ENCODE results near the gene ALDH3B1.

ALDH3B1 gene

DNA sequence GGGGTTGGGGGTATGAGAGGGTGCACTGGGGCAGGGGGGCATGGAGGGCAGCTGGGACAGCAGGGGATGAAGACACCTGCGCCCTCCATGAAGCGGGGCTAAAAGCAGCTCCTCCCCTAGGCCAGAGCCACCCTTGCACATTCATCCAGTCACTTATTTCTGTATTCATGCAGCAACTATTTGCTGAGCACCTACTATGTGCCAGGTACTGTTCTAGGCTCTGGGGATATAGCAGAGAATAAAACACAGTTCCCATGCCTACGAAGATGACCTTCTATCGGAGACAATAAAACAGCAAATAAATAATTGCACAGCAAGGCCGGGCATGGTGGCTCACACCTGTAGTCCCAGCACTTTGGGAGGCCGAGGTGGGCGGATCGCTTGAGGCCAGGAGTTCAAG is 5.3 kb downstream of the ALDH3B1 start:
- Histone ChIP-seq H3K27ac (ENCODE audit: low read length) (no peak overlapping the region), H3K4me3 (ENCODE audit: low read length in 2 of 2) (no peak overlapping the region), H3K9me3 (ENCODE audit: control insufficient read depth in 2 of 2, low read length in 2 of 2) (no peaks in the 10 kb centered on the region), H3K27me3 (ENCODE audit: control insufficient read depth in 1 of 2, insufficient read depth in 2 of 2, low read length in 2 of 2) (no peaks in the 10 kb centered on the region), H3K4me1 (ENCODE audit: control insufficient read depth, insufficient read depth, low read length) (peaks cover 23% of the 10 kb centered on the region), H3K36me3 (ENCODE audit: control insufficient read depth in 2 of 2, insufficient read depth in 2 of 2, low read length in 2 of 2) (no peaks in the 10 kb centered on the region), H3K9ac (ENCODE audit: low read length in 2 of 2) (no peak overlapping the region)

DNA sequence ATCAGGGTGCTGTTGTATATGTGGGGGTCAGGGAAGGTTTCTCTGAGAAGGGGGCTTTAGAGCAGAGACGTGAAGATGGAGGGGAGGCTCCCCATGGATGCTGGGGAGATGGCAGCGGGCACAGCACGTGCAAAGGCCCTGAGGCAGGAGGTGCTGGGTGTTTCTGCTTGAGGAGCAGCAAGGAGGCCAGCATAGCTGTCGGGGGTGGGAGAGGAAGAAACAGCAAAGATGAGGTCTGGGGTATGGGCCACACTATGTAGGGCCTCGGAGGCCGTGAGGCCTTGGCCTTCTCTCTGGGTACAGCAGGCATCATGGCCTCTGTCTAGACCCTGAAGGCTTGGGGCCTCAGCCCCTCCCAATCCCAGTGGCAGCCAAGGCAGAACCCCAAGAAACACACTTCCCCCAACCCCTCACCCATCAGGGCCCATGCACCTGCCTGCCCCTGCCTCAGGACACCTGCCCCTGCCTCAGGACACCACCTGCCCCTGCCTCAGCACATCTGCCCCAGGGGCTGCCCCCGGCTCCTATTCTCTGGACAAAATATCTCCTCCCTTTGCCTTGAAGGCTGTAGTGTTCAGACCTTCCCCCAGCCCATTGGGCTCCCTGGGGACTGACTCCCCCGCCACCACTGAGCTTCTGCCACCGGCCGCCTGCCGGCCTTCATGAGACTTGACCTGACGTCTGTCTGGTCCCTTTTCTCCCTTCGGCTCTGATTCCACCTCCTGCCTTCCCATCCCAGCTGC is 6.2 kb downstream of the ALDH3B1 start:
- H3K27ac ChIP-seq (ENCODE audit: low read length): no peak overlapping the region
- H3K9me3 ChIP-seq (ENCODE audit: control insufficient read depth in 2 of 2, low read length in 2 of 2): no peaks in the 10 kb centered on the region
- H3K27me3 ChIP-seq (ENCODE audit: control insufficient read depth in 1 of 2, insufficient read depth in 2 of 2, low read length in 2 of 2): no peaks in the 10 kb centered on the region
- H3K4me1 ChIP-seq (ENCODE audit: control insufficient read depth, insufficient read depth, low read length): peaks cover 16% of the 10 kb centered on the region
- H3K4me3 ChIP-seq (ENCODE audit: low read length in 2 of 2): no peak overlapping the region
- H3K9ac ChIP-seq (ENCODE audit: low read length in 2 of 2): no peak overlapping the region
- no peaks in the 10 kb centered on the region for H3K36me3 ChIP-seq (ENCODE audit: control insufficient read depth in 2 of 2, insufficient read depth in 2 of 2, low read length in 2 of 2)

GRCh38 chr11:68016904-68017817 is 7.0 kb downstream of the ALDH3B1 start:
- H3K36me3 ChIP-seq (ENCODE audit: control insufficient read depth in 2 of 2, insufficient read depth in 2 of 2, low read length in 2 of 2): no peaks in the 10 kb centered on the region
- H3K27me3 ChIP-seq (ENCODE audit: control insufficient read depth in 1 of 2, insufficient read depth in 2 of 2, low read length in 2 of 2): no peaks in the 10 kb centered on the region
- H3K9ac ChIP-seq (ENCODE audit: low read length in 2 of 2): no peak overlapping the region
- H3K4me3 ChIP-seq (ENCODE audit: low read length in 2 of 2): no peak overlapping the region
- H3K4me1 ChIP-seq (ENCODE audit: control insufficient read depth, insufficient read depth, low read length): peaks cover 14% of the 10 kb centered on the region
- H3K27ac ChIP-seq (ENCODE audit: low read length): no peak overlapping the region
- H3K9me3 ChIP-seq (ENCODE audit: control insufficient read depth in 2 of 2, low read length in 2 of 2): no peaks in the 10 kb centered on the region

- Histone ChIP-seq H3K36me3 (ENCODE audit: control insufficient read depth in 2 of 2, insufficient read depth in 2 of 2, low read length in 2 of 2) (no peaks in the 10 kb centered on the region), H3K27ac (ENCODE audit: low read length) (no peak overlapping the region), H3K9ac (ENCODE audit: low read length in 2 of 2) (no peak overlapping the region), H3K9me3 (ENCODE audit: control insufficient read depth in 2 of 2, low read length in 2 of 2) (no peaks in the 10 kb centered on the region), H3K4me3 (ENCODE audit: low read length in 2 of 2) (no peak overlapping the region), H3K27me3 (ENCODE audit: control insufficient read depth in 1 of 2, insufficient read depth in 2 of 2, low read length in 2 of 2) (no peaks in the 10 kb centered on the region), H3K4me1 (ENCODE audit: control insufficient read depth, insufficient read depth, low read length) (peaks cover 11% of the 10 kb centered on the region)
Observed at GRCh38 chr11:68017980-68018729, 8.0 kb downstream of the ALDH3B1 start.

GRCh38 chr11:68018730-68019190 is 8.6 kb downstream of the ALDH3B1 start:
- H3K4me1 ChIP-seq (ENCODE audit: control insufficient read depth, insufficient read depth, low read length): peaks cover 11% of the 10 kb centered on the region
- no peak overlapping the region for H3K9ac ChIP-seq (ENCODE audit: low read length in 2 of 2)
- no peak overlapping the region for H3K4me3 ChIP-seq (ENCODE audit: low read length in 2 of 2)
- H3K36me3 ChIP-seq (ENCODE audit: control insufficient read depth in 2 of 2, insufficient read depth in 2 of 2, low read length in 2 of 2): no peaks in the 10 kb centered on the region
- H3K27me3 ChIP-seq (ENCODE audit: control insufficient read depth in 1 of 2, insufficient read depth in 2 of 2, low read length in 2 of 2): no peaks in the 10 kb centered on the region
- H3K27ac ChIP-seq (ENCODE audit: low read length): no peak overlapping the region
- H3K9me3 ChIP-seq (ENCODE audit: control insufficient read depth in 2 of 2, low read length in 2 of 2): no peaks in the 10 kb centered on the region

DNA sequence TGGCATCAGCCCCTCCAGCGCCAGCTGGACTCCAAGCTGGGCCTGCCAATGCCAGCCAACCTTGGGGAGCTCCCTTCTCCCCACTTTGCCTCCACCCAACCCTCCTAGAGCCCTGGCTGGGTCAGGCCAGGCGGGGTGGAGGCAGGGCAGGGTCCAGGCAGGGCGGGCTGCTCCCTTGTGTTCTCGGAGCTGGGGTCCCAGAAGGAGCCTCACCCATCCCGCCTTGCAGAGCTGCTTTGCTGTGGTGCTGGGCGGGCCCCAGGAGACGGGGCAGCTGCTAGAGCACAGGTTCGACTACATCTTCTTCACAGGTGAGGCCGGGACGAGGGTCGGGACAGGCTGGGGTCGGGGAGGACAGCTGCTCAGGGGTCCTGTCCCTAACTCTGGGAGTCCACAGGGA is 9.4 kb downstream of the ALDH3B1 start:
- Histone ChIP-seq H3K4me3 (ENCODE audit: low read length in 2 of 2) (no peak overlapping the region), H3K27me3 (ENCODE audit: control insufficient read depth in 1 of 2, insufficient read depth in 2 of 2, low read length in 2 of 2) (no peaks in the 10 kb centered on the region), H3K27ac (ENCODE audit: low read length) (no peak overlapping the region), H3K9ac (ENCODE audit: low read length in 2 of 2) (no peak overlapping the region), H3K4me1 (ENCODE audit: control insufficient read depth, insufficient read depth, low read length) (peaks cover 4% of the 10 kb centered on the region), H3K9me3 (ENCODE audit: control insufficient read depth in 2 of 2, low read length in 2 of 2) (peaks cover 0 to under 1% of the 10 kb centered on the region in 2 donors), H3K36me3 (ENCODE audit: control insufficient read depth in 2 of 2, insufficient read depth in 2 of 2, low read length in 2 of 2) (peaks cover 0 to under 1% of the 10 kb centered on the region in 2 donors)

DNA sequence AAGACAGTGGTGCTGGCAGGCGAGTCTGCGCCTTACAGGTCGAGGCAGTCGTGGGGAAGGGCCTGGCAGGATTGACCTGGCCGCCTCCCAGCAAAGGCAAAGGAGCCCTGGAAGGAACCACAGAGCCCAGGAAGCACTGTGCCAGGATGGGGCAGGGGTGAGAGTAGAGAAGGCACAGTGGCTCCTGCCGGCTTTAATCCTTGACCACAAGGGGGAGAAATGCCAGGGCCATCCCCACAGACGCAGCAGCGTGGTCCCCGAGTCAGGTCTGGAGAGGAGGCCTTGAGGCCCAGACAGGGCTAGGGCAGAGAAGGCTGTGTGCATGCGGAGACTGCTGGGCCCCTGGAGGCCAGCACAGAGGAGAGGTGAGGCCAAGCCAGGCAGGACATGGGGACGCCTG is 10.4 kb downstream of the ALDH3B1 start:
- Histone ChIP-seq H3K4me1 (ENCODE audit: control insufficient read depth, insufficient read depth, low read length) (no peaks in the 10 kb centered on the region), H3K4me3 (ENCODE audit: low read length in 2 of 2) (no peak overlapping the region), H3K9me3 (ENCODE audit: control insufficient read depth in 2 of 2, low read length in 2 of 2) (peaks cover 0 to 8% of the 10 kb centered on the region in 2 donors), H3K36me3 (ENCODE audit: control insufficient read depth in 2 of 2, insufficient read depth in 2 of 2, low read length in 2 of 2) (peaks cover 3 to 4% of the 10 kb centered on the region in 2 donors), H3K27ac (ENCODE audit: low read length) (no peak overlapping the region), H3K9ac (ENCODE audit: low read length in 2 of 2) (no peak overlapping the region), H3K27me3 (ENCODE audit: control insufficient read depth in 1 of 2, insufficient read depth in 2 of 2, low read length in 2 of 2) (no peaks in the 10 kb centered on the region)

DNA sequence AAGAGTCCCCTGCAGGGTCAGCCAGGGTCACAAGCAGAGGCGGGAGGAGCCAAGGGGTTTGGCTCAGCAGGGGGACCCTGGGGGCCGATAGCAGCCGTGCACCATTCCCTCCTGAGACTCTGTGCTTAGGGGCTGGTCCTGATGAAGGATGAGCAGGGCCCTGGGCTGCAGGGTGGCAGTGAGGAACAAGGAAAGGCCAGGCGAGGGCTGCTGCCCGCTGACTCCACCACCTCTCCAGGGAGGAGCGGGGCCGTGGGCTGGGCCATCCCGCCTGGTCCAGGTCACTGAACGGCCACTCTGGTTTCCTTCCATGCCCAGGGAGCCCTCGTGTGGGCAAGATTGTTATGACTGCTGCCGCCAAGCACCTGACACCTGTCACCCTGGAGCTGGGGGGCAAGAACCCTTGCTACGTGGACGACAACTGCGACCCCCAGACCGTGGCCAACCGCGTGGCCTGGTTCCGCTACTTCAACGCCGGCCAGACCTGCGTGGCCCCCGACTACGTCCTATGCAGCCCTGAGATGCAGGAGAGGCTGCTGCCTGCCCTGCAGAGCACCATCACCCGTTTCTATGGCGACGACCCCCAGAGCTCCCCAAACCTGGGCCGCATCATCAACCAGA is 11.2 kb downstream of the ALDH3B1 start:
- Histone ChIP-seq H3K4me3 (ENCODE audit: low read length in 2 of 2) (no peak overlapping the region), H3K27ac (ENCODE audit: low read length) (no peak overlapping the region), H3K9me3 (ENCODE audit: control insufficient read depth in 2 of 2, low read length in 2 of 2) (peaks cover 0 to 8% of the 10 kb centered on the region in 2 donors), H3K27me3 (ENCODE audit: control insufficient read depth in 1 of 2, insufficient read depth in 2 of 2, low read length in 2 of 2) (no peaks in the 10 kb centered on the region), H3K9ac (ENCODE audit: low read length in 2 of 2) (no peak overlapping the region), H3K4me1 (ENCODE audit: control insufficient read depth, insufficient read depth, low read length) (no peaks in the 10 kb centered on the region), H3K36me3 (ENCODE audit: control insufficient read depth in 2 of 2, insufficient read depth in 2 of 2, low read length in 2 of 2) (peaks cover 3 to 4% of the 10 kb centered on the region in 2 donors)

GRCh38 chr11:68022531-68022930 is 12.4 kb downstream of the ALDH3B1 start:
- no peaks in the 10 kb centered on the region for H3K4me1 ChIP-seq (ENCODE audit: control insufficient read depth, insufficient read depth, low read length)
- H3K9ac ChIP-seq (ENCODE audit: low read length in 2 of 2): no peak overlapping the region
- H3K36me3 ChIP-seq (ENCODE audit: control insufficient read depth in 2 of 2, insufficient read depth in 2 of 2, low read length in 2 of 2): peaks cover 3 to 4% of the 10 kb centered on the region in 2 donors
- no peak overlapping the region for H3K27ac ChIP-seq (ENCODE audit: low read length)
- H3K9me3 ChIP-seq (ENCODE audit: control insufficient read depth in 2 of 2, low read length in 2 of 2): peaks cover 0 to 8% of the 10 kb centered on the region in 2 donors
- H3K27me3 ChIP-seq (ENCODE audit: control insufficient read depth in 1 of 2, insufficient read depth in 2 of 2, low read length in 2 of 2): no peaks in the 10 kb centered on the region
- no peak overlapping the region for H3K4me3 ChIP-seq (ENCODE audit: low read length in 2 of 2)

DNA sequence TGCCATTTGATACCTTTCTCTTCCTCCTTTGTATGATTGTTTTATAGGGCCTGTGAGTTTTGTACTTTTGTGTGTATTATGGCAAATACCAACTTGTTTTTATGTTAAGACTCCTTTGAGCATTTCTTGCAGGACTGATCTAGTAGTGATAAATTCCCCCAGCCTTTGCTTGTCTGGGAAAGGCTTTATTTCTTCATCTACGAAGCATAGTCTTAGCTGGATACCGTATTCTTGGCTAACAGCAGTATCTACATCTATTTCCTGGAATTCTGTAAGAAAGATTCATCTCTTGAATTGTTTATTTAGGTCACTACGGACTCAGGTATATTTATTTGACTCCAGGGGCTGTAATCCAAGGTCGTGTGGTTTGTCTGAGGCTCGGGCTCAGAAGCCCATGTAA is 14.4 kb downstream of the ALDH3B1 start:
- Histone ChIP-seq H3K9ac (ENCODE audit: low read length in 2 of 2) (no peak overlapping the region), H3K36me3 (ENCODE audit: control insufficient read depth in 2 of 2, insufficient read depth in 2 of 2, low read length in 2 of 2) (peaks cover 3 to 4% of the 10 kb centered on the region in 2 donors), H3K27me3 (ENCODE audit: control insufficient read depth in 1 of 2, insufficient read depth in 2 of 2, low read length in 2 of 2) (no peaks in the 10 kb centered on the region), H3K4me1 (ENCODE audit: control insufficient read depth, insufficient read depth, low read length) (peaks cover 4% of the 10 kb centered on the region), H3K9me3 (ENCODE audit: control insufficient read depth in 2 of 2, low read length in 2 of 2) (peaks cover 0 to 8% of the 10 kb centered on the region in 2 donors), H3K4me3 (ENCODE audit: low read length in 2 of 2) (no peak overlapping the region), H3K27ac (ENCODE audit: low read length) (no peak overlapping the region)
